ENCODE data around the gene UBE2H. TPM values are rescaled to one million over a fixed set of nuclear protein-coding genes. Genes with fewer than 3 reads are reported as not detected.

UBE2H gene
- total RNA-seq, 4 donors from 2014 or later = 68.3 to 123 (median 91.4) TPM

GRCh38 chr7:129843978-129844840 lies 108.6 kb downstream of the UBE2H start:
- Histone ChIP-seq H3K9me3 (no peaks in the 10 kb centered on the region), H3K4me1 (peaks cover 42 to 61% (median 49%) of the 10 kb centered on the region in 4 donors), H3K27ac (replicated peaks in 1 of 4) (peak overlapping the region in 1 of 4 donors; percentile 8), H3K36me3 (no peaks in the 10 kb centered on the region), H3K27me3 (no peaks in the 10 kb centered on the region), H3K4me3 (no peak overlapping the region)
- DNase-seq (ENCODE audit: extremely low spot score) = no peak
- intact Hi-C loops (cut with DNase I) = no loop called here
- 73% methylated on average over 7 of the region's 7 CpGs for WGBS
- no peak for TF ChIP-seq CTCF (IDR thresholded peaks at IDR 0.05)
- no peak for TF ChIP-seq EP300 (IDR thresholded peaks at IDR 0.05)
- TF ChIP-seq POLR2AphosphoS5 (IDR thresholded peaks at IDR 0.05) = no peak
- no peak for TF ChIP-seq POLR2A (IDR thresholded peaks at IDR 0.05; ENCODE audit: low read depth)

- no peak for TF ChIP-seq POLR2A (IDR thresholded peaks at IDR 0.05; ENCODE audit: low read depth)
- TF ChIP-seq EP300 (IDR thresholded peaks at IDR 0.05) = no peak
- no peak for TF ChIP-seq CTCF (IDR thresholded peaks at IDR 0.05)
- TF ChIP-seq POLR2AphosphoS5 (IDR thresholded peaks at IDR 0.05) = no peak
- Histone ChIP-seq H3K4me3 (no peak overlapping the region), H3K9me3 (no peaks in the 10 kb centered on the region), H3K27ac (replicated peaks in 1 of 4) (no peak overlapping the region), H3K4me1 (peaks cover 42 to 60% (median 48%) of the 10 kb centered on the region in 4 donors), H3K27me3 (no peaks in the 10 kb centered on the region), H3K36me3 (peaks cover 2 to 7% (median 6%) of the 10 kb centered on the region in 4 donors)
- WGBS = 77% methylated on average over 9 of the region's 12 CpGs
- intact Hi-C loops (cut with DNase I) = no loop called here
- no peak for DNase-seq (ENCODE audit: extremely low spot score)
These were observed 109.3 kb downstream of the UBE2H start for GRCh38 chr7:129843365-129843898.

GRCh38 chr7:129841465-129841864 lies 111.3 kb downstream of the UBE2H start:
- no peak for TF ChIP-seq CTCF (IDR thresholded peaks at IDR 0.05)
- TF ChIP-seq EP300 (IDR thresholded peaks at IDR 0.05) = no peak
- TF ChIP-seq POLR2AphosphoS5 (IDR thresholded peaks at IDR 0.05) = no peak
- no peak for TF ChIP-seq POLR2A (IDR thresholded peaks at IDR 0.05; ENCODE audit: low read depth)
- Histone ChIP-seq H3K27ac (replicated peaks in 1 of 4) (peak overlapping the region in 2 of 4 donors; percentile 2 to 28), H3K4me3 (no peak overlapping the region), H3K4me1 (peaks cover 36 to 52% (median 43%) of the 10 kb centered on the region in 4 donors), H3K27me3 (no peaks in the 10 kb centered on the region), H3K36me3 (peaks cover 4 to 25% (median 19%) of the 10 kb centered on the region in 4 donors), H3K9me3 (no peaks in the 10 kb centered on the region)
- intact Hi-C loops (cut with DNase I) = no loop called here
- no peak for DNase-seq (ENCODE audit: extremely low spot score)
- 87% methylated on average over 3 of the region's 3 CpGs for WGBS

GRCh38 chr7:129840757-129841156 lies 112.0 kb downstream of the UBE2H start:
- TF ChIP-seq EP300 (IDR thresholded peaks at IDR 0.05) (no peak), CTCF (IDR thresholded peaks at IDR 0.05) (no peak), POLR2A (IDR thresholded peaks at IDR 0.05; ENCODE audit: low read depth) (no peak), POLR2AphosphoS5 (IDR thresholded peaks at IDR 0.05) (no peak)
- Histone ChIP-seq H3K9me3 (no peaks in the 10 kb centered on the region), H3K27me3 (no peaks in the 10 kb centered on the region), H3K4me3 (no peak overlapping the region), H3K36me3 (peaks cover 4 to 28% (median 22%) of the 10 kb centered on the region in 4 donors), H3K27ac (replicated peaks in 1 of 4) (peak overlapping the region; percentile 2 to 28 (median 20)), H3K4me1 (peaks cover 29 to 45% (median 38%) of the 10 kb centered on the region in 4 donors)
- 44% methylated on average over 4 of the region's 4 CpGs for WGBS
- intact Hi-C loops (cut with DNase I) = no loop called here
- no peak for DNase-seq (ENCODE audit: extremely low spot score)
